HL-60 (cell line): ENCODE results near the gene KMT2C.

ENCODE experiments used
- CTCF ChIP-seq: IDR thresholded peaks from one replicate; pipeline ENCODE4 v1.5.1; 2011; ENCODE audit warnings: low read length, control low read depth, inconsistent platforms; ENCODE audit not compliant: insufficient read depth
- SPI1 ChIP-seq: IDR thresholded peaks from 2 replicates; pipeline ENCODE4 v1.6.1; 2012; ENCODE audit warnings: low read depth, mild to moderate bottlenecking, borderline replicate concordance

- TF ChIP-seq SPI1 (no peak), CTCF (no peak)
Observed at GRCh38 chr7:152313217-152313616, 122.6 kb downstream of the KMT2C start.
